DOHH2 (cell line): Measurements from ENCODE around the gene IL27RA.

Source experiments
- H3F3A ChIP-seq: fragments of 200-600 bp; sonication (generic), shearing (Covaris generic); 2 replicates; pipeline ENCODE4 v1.6.0; 2016; ENCODE audit warnings: antibody characterized with exemption, mild to moderate bottlenecking; ENCODE audit not compliant: control insufficient read depth, insufficient read depth
- H3K27ac ChIP-seq: fragments of 200-600 bp; sonication (generic); 2 replicates; pipeline ENCODE4 v1.5.1; 2014; ENCODE audit warnings: low read depth, mild to moderate bottlenecking, low read length, moderate library complexity
- H3K27me3 ChIP-seq: fragments of 200-600 bp; sonication (generic); 2 replicates; pipeline ENCODE4 v1.6.1; 2014; ENCODE audit warnings: mild to moderate bottlenecking, low read length, mixed read lengths; ENCODE audit not compliant: control insufficient read depth
- H3K36me3 ChIP-seq: fragments of 200-600 bp; sonication (generic); 2 replicates; pipeline ENCODE4 v1.6.1; 2014; ENCODE audit warnings: mild to moderate bottlenecking, low read length, moderate library complexity, mixed read lengths; ENCODE audit not compliant: control insufficient read depth
- H3K4me1 ChIP-seq: fragments of 200-600 bp; sonication (generic); 2 replicates; pipeline ENCODE4 v1.6.1; 2014; ENCODE audit warnings: mild to moderate bottlenecking, low read length, mixed read lengths; ENCODE audit not compliant: control insufficient read depth
- H3K4me2 ChIP-seq: fragments of 200-600 bp; sonication (generic); 2 replicates; pipeline ENCODE4 v1.6.0; 2014; ENCODE audit warnings: mild to moderate bottlenecking, low read length, moderate library complexity
- H3K4me3 ChIP-seq: fragments of 200-600 bp; sonication (generic); 2 replicates; pipeline ENCODE4 v1.5.1; 2014; ENCODE audit warnings: mild to moderate bottlenecking, low read length, mixed read lengths
- H3K79me2 ChIP-seq: fragments of 200-600 bp; sonication (generic); 2 replicates; pipeline ENCODE4 v1.6.1; 2014; ENCODE audit warnings: mild to moderate bottlenecking, low read length, mixed read lengths; ENCODE audit not compliant: control insufficient read depth
- H3K9me2 ChIP-seq: fragments of 200-600 bp; sonication (generic); replicated peaks from 2 replicates; pipeline ENCODE4 v1.6.1; 2014; ENCODE audit warnings: mild to moderate bottlenecking, low read length, mixed read lengths; ENCODE audit not compliant: control insufficient read depth
- H3K9me3 ChIP-seq: fragments of 200-600 bp; sonication (generic); 2 replicates; pipeline ENCODE4 v1.6.1; 2014; ENCODE audit warnings: antibody characterized with exemption, low read length, mixed read lengths; ENCODE audit not compliant: control insufficient read depth, insufficient read depth
- H4K20me1 ChIP-seq: fragments of 200-600 bp; sonication (generic); 2 replicates; pipeline ENCODE4 v1.6.0; 2014; ENCODE audit warnings: low read depth, mild to moderate bottlenecking, antibody characterized with exemption, low read length, moderate library complexity; ENCODE audit not compliant: control insufficient read depth, insufficient read depth
- EZH2phosphoT487 ChIP-seq: fragments of 200-600 bp; sonication (generic); IDR thresholded peaks from 2 replicates; pipeline ENCODE4 v1.6.1; 2017; ENCODE audit warnings: borderline replicate concordance, mild to moderate bottlenecking, antibody characterized with exemption, low read length, moderate library complexity, mixed read lengths
- TF ChIP-seq, protein P1 (sequence below): fragments of 200-600 bp; sonication (generic); IDR thresholded peaks from one replicate; pipeline ENCODE4 v1.5.1; 2014; ENCODE audit warnings: antibody characterized with exemption, mild to moderate bottlenecking, low read depth, low read length; ENCODE audit not compliant: poor library complexity, severe bottlenecking

The IL27RA gene

DNA sequence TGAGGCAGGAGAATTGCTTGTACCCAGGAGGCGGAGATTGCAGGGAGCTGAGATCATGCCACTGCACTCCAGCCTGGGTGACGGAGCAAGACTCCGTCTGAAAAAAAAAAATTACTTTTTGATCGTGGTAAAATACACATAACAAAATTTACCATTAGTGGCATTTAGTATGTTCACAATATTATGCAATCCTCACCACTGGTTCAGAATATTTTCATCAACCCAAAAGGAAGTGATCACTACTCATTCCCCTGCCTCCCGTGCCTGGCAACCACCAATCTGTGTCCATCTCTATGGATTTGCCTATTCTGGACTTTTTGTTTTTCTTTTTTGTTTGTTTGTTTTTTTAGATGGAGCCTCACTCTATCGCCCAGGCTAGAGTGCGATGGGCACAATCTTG is 31.5 kb downstream of the IL27RA start:
- no peaks in the 10 kb centered on the region for H3K9me3 ChIP-seq

DNA sequence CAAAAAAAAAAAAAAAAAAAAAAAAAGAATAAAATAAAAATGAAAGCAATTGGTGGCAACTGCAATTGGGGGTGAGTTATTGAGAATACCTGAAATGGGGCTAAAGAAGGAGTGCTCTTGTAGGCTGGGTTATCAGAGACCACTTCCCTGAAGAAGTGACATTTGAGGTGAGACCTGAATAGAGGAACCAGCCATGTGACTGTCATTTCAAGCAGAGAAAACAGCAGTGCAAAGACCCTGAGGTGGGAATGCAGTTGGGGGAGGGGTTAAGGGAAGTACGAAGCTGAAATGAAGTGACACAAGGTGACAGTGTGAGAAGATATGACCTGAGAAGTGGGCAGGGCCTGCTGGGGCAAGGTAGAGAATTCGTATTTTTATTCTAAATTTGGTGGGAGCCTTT is 34.6 kb downstream of the IL27RA start:
- no peaks in the 10 kb centered on the region for H3K36me3 ChIP-seq
- no peaks in the 10 kb centered on the region for H3K9me3 ChIP-seq
- H3K27ac ChIP-seq, result no peak overlapping the region
- H3K9me2 ChIP-seq, result no peaks in the 10 kb centered on the region
- H3K4me3 ChIP-seq, result no peak overlapping the region
- no peak overlapping the region for H3K4me2 ChIP-seq
- no peaks in the 10 kb centered on the region for H3K79me2 ChIP-seq
- H4K20me1 ChIP-seq, result no peaks in the 10 kb centered on the region
- TF ChIP-seq, protein P1, sequence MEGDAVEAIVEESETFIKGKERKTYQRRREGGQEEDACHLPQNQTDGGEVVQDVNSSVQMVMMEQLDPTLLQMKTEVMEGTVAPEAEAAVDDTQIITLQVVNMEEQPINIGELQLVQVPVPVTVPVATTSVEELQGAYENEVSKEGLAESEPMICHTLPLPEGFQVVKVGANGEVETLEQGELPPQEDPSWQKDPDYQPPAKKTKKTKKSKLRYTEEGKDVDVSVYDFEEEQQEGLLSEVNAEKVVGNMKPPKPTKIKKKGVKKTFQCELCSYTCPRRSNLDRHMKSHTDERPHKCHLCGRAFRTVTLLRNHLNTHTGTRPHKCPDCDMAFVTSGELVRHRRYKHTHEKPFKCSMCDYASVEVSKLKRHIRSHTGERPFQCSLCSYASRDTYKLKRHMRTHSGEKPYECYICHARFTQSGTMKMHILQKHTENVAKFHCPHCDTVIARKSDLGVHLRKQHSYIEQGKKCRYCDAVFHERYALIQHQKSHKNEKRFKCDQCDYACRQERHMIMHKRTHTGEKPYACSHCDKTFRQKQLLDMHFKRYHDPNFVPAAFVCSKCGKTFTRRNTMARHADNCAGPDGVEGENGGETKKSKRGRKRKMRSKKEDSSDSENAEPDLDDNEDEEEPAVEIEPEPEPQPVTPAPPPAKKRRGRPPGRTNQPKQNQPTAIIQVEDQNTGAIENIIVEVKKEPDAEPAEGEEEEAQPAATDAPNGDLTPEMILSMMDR, result no peak
- no peak for TF ChIP-seq EZH2phosphoT487
- H3K27me3 ChIP-seq, result peaks cover 4% of the 10 kb centered on the region
- no peaks in the 10 kb centered on the region for H3F3A ChIP-seq
- no peaks in the 10 kb centered on the region for H3K4me1 ChIP-seq

More for the DNA sequence above, 31.5 kb downstream of the IL27RA start:
- peaks cover 21% of the 10 kb centered on the region for H3K4me1 ChIP-seq
- no peaks in the 10 kb centered on the region for H3K79me2 ChIP-seq
- H3K27ac ChIP-seq, result no peak overlapping the region
- TF ChIP-seq, protein P1, result no peak
- TF ChIP-seq EZH2phosphoT487, result no peak
- H3F3A ChIP-seq, result no peaks in the 10 kb centered on the region
- peaks cover 18% of the 10 kb centered on the region for H3K27me3 ChIP-seq
- no peak overlapping the region for H3K4me3 ChIP-seq
- no peaks in the 10 kb centered on the region for H3K9me2 ChIP-seq
- H3K4me2 ChIP-seq, result no peak overlapping the region
- H3K36me3 ChIP-seq, result no peaks in the 10 kb centered on the region
- H4K20me1 ChIP-seq, result no peaks in the 10 kb centered on the region

DNA sequence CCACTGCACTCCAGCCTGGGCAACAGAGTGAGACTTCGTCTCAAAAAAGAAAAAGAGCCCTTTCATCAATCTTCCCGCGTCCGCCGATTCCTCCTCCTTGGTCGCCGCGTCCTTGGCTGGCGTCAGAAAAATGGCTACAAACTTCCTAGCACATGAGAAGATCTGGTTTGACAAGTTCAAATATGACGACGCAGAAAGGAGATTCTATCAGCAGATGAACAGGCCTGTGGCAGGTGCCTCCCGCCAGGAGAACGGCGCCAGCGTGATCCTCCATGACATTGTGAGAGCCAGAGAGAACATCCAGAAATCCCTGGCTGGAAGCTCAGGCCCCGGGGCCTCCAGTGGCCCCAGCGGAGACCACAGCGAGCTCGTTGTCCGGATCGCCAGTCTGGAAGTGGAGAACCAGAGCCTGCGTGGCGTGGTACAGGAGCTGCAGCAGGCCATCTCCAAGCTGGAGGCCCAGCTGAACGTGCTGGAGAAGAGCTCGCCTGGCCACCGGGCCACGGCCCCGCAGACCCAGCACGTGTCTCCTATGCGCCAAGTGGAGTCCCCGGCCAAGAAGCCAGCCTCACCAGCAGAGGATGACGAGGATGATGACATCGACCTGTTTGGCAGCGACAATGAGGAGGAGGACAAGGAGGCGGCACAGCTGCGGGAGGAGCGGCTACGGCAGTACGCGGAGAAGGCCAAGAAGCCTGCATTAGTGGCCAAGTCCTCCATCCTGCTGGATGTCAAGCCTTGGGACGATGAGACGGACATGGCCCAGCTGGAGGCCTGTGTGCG is 38.9 kb downstream of the IL27RA start:
- Histone ChIP-seq H4K20me1 (no peaks in the 10 kb centered on the region), H3K79me2 (no peaks in the 10 kb centered on the region), H3K36me3 (no peaks in the 10 kb centered on the region), H3K4me1 (peaks cover 36% of the 10 kb centered on the region), H3K9me3 (no peaks in the 10 kb centered on the region), H3K4me3 (no peak overlapping the region), H3K27ac (no peak overlapping the region), H3K4me2 (no peak overlapping the region), H3F3A (no peaks in the 10 kb centered on the region), H3K27me3 (peaks cover 22% of the 10 kb centered on the region), H3K9me2 (no peaks in the 10 kb centered on the region)
- no peak for TF ChIP-seq EZH2phosphoT487
- TF ChIP-seq, protein P1, result no peak
